GM12892 (cell line): Measurements from ENCODE around the gene GAGE13.

Experiments used
- POLR2A ChIP-seq: IDR thresholded peaks from 2 replicates; pipeline ENCODE4 v1.6.1; 2011; ENCODE audit warnings: low read depth, low read length, control low read depth
- POLR2AphosphoS5 ChIP-seq: IDR thresholded peaks from 2 replicates; pipeline ENCODE4 v1.6.1; 2011; ENCODE audit warnings: low read depth, low read length, control low read depth

- no peak for TF ChIP-seq POLR2AphosphoS5
- TF ChIP-seq POLR2A: no peak
Measured at GRCh38 chrX:49316085-49316484, 15.3 kb upstream of the GAGE13 start.
